SK-N-MC (cell line): Measurements from ENCODE around the gene CCT7.

Experiments used
- DNase-seq: peaks from one replicate; pipeline ENCODE4 v3.0.0-alpha.2; 2011; ENCODE audit warnings: low read depth, low spot score
- H3K27ac ChIP-seq: fragments of 200-600 bp; sonication (generic); 2 replicates; pipeline ENCODE4 v1.5.1; 2016; ENCODE audit warnings: mixed run types
- H3K36me3 ChIP-seq: fragments of 200-600 bp; sonication (generic); 2 replicates; pipeline ENCODE4 v1.6.1; 2017; ENCODE audit warnings: antibody characterized with exemption, low read length, mixed read lengths; ENCODE audit not compliant: insufficient read depth
- H3K4me3 ChIP-seq: fragments of 200-600 bp; sonication (generic); 2 replicates; pipeline ENCODE4 v1.5.1; 2016
- H3K9ac ChIP-seq: fragments of 200-600 bp; sonication (generic); 2 replicates; pipeline ENCODE4 v1.8.0; 2017; ENCODE audit warnings: mixed run types, mixed read lengths; ENCODE audit not compliant: insufficient read length
- H3K9me3 ChIP-seq: fragments of 200-600 bp; sonication (generic); 2 replicates; pipeline ENCODE4 v1.6.1; 2017; ENCODE audit warnings: low read depth, mild to moderate bottlenecking, antibody characterized with exemption, low read length, moderate library complexity, mixed read lengths
- EZH2 ChIP-seq: fragments of 200-600 bp; sonication (generic); IDR thresholded peaks from one replicate; pipeline ENCODE4 v1.6.1; 2017; ENCODE audit warnings: antibody characterized with exemption
- FOXP2 ChIP-seq: optimal IDR thresholded peaks from 2 replicates; pipeline ENCODE3; 2011; ENCODE audit warnings: mild to moderate bottlenecking, moderate library complexity; ENCODE audit not compliant: insufficient read depth; ENCODE audit errors: extremely low read length, control extremely low read depth
- POLR2AphosphoS5 ChIP-seq: IDR thresholded peaks from 2 replicates; pipeline ENCODE4 v1.6.1; 2012; ENCODE audit warnings: mild to moderate bottlenecking, low read depth, low read length, borderline replicate concordance

Gene CCT7

GRCh38 chr2:73208258-73208657, 25.9 kb upstream of the CCT7 start:
- Histone ChIP-seq H3K27ac (no peak overlapping the region), H3K9ac (no peak overlapping the region), H3K4me3 (no peak overlapping the region), H3K9me3 (no peaks in the 10 kb centered on the region), H3K36me3 (no peaks in the 10 kb centered on the region)
- TF ChIP-seq EZH2: no peak
- no peak for TF ChIP-seq FOXP2
- TF ChIP-seq POLR2AphosphoS5: no peak
- DNase-seq: no peak

GRCh38 chr2:73210019-73210418, 24.1 kb upstream of the CCT7 start:
- Histone ChIP-seq H3K36me3 (no peaks in the 10 kb centered on the region), H3K27ac (no peak overlapping the region), H3K9me3 (no peaks in the 10 kb centered on the region), H3K4me3 (no peak overlapping the region), H3K9ac (no peak overlapping the region)
- TF ChIP-seq EZH2: no peak
- no peak for TF ChIP-seq FOXP2
- no peak for TF ChIP-seq POLR2AphosphoS5
- DNase-seq: no peak

- Histone ChIP-seq H3K36me3 (no peaks in the 10 kb centered on the region), H3K27ac (no peak overlapping the region), H3K9me3 (no peaks in the 10 kb centered on the region), H3K9ac (no peak overlapping the region), H3K4me3 (no peak overlapping the region)
- TF ChIP-seq EZH2: no peak
- TF ChIP-seq POLR2AphosphoS5: no peak
- no peak for TF ChIP-seq FOXP2
- DNase-seq: no peak
Observed at GRCh38 chr2:73210696-73211095, 23.4 kb upstream of the CCT7 start.

- no peak for DNase-seq
- H3K27ac ChIP-seq: no peak overlapping the region
- TF ChIP-seq EZH2: no peak
- no peak for TF ChIP-seq POLR2AphosphoS5
- no peak for TF ChIP-seq FOXP2
Observed at GRCh38 chr2:73212098-73212447, 22.0 kb upstream of the CCT7 start.

GRCh38 chr2:73212448-73213176, 21.5 kb upstream of the CCT7 start:
- DNase-seq: no peak
- no peak overlapping the region for H3K9ac ChIP-seq
- H3K4me3 ChIP-seq: no peak overlapping the region
- H3K27ac ChIP-seq: peak overlapping the region; percentile 78; the same call in 1 of the 2 replicates
- no peaks in the 10 kb centered on the region for H3K9me3 ChIP-seq
- H3K36me3 ChIP-seq: no peaks in the 10 kb centered on the region
- no peak for TF ChIP-seq EZH2
- no peak for TF ChIP-seq FOXP2
- TF ChIP-seq POLR2AphosphoS5: no peak

More at GRCh38 chr2:73212098-73212447, 22.0 kb upstream of the CCT7 start:
- no peaks in the 10 kb centered on the region for H3K36me3 ChIP-seq
- H3K4me3 ChIP-seq: no peak overlapping the region
- no peaks in the 10 kb centered on the region for H3K9me3 ChIP-seq
- H3K9ac ChIP-seq: no peak overlapping the region

- H3K9ac ChIP-seq: peak within 1 kb of the TSS; percentile 83
- DNase-seq: peak; percentile 55
Observed at GRCh38 chr2:73214120-73215035, 19.7 kb upstream of the CCT7 start, which contains the start of gene SMYD5. SMYD5 (plus strand) TSS chr2:73214245; CDS start chr2:73214267, 22 bp downstream.

GRCh38 chr2:73215254-73215653, 18.9 kb upstream of the CCT7 start:
- H3K9me3 ChIP-seq: no peaks in the 10 kb centered on the region
- TF ChIP-seq FOXP2 (no peak), POLR2AphosphoS5 (no peak), EZH2 (no peak)
- peak overlapping the region; percentile 83 for H3K9ac ChIP-seq
- 0 out of 2 replicates have a peak overlapping the region, but pooled peaks have one; percentile 78 for H3K27ac ChIP-seq
- no peak for DNase-seq
- H3K36me3 ChIP-seq: peaks cover 5% of the 10 kb centered on the region; the same call in 1 of the 2 replicates
- H3K4me3 ChIP-seq: peak overlapping the region; percentile 85

More at GRCh38 chr2:73214120-73215035, 19.7 kb upstream of the CCT7 start, which contains the start of gene SMYD5:
- Histone ChIP-seq H3K4me3 (peak within 1 kb of the TSS; percentile 85), H3K27ac (peak within 1 kb of the TSS; percentile 78), H3K9me3 (no peaks in the 10 kb centered on the region), H3K36me3 (no peaks in the 10 kb centered on the region; the same call in 1 of the 2 replicates)
- peak; percentile 80 for TF ChIP-seq POLR2AphosphoS5
- no peak for TF ChIP-seq FOXP2
- no peak for TF ChIP-seq EZH2

GRCh38 chr2:73217160-73217559, 16.9 kb upstream of the CCT7 start:
- H3K27ac ChIP-seq: no peak overlapping the region
- no peak for DNase-seq
- peaks cover 20% of the 10 kb centered on the region; the same call in 1 of the 2 replicates for H3K36me3 ChIP-seq
- H3K9me3 ChIP-seq: no peaks in the 10 kb centered on the region
- H3K9ac ChIP-seq: no peak overlapping the region
- TF ChIP-seq FOXP2 (no peak), POLR2AphosphoS5 (no peak), EZH2 (no peak)
- H3K4me3 ChIP-seq: no peak overlapping the region
